Fibroblast of skin of right biceps (primary cell): ENCODE measurements around the gene MBD3L2.

Experiments
- DNase-seq: peaks from one replicate; pipeline ENCODE4 v3.0.0-alpha.2; 2013

Gene MBD3L2

GRCh38 chr19:7063339-7063738, 14.2 kb downstream of the MBD3L2 start:
- DNase-seq, result no peak

GRCh38 chr19:7063764-7064418, 14.8 kb downstream of the MBD3L2 start:
- DNase-seq, result no peak

DNA sequence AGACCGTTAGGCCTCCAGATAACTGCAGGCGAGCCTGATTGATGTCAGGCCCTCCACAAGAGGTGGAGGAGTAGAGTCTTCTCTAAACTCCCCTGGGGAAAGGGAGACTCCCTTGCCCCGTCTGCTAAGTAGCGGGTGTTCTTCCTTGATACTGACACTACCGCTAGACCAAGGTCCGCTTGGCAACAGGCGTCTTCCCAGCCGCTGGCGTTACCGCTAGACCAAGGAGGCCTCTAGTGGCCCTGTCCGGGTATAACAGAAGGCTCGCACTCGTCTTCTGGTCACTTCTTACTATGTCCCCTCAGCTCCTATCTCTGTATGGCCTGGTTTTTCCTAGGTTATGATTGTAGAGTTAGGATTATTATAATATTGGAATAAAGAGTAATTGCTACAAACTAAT, 18.0 kb downstream of the MBD3L2 start:
- peak; percentile 10 for DNase-seq

GRCh38 chr19:7067716-7068115, 18.6 kb downstream of the MBD3L2 start:
- DNase-seq, result peak; percentile 33

DNA sequence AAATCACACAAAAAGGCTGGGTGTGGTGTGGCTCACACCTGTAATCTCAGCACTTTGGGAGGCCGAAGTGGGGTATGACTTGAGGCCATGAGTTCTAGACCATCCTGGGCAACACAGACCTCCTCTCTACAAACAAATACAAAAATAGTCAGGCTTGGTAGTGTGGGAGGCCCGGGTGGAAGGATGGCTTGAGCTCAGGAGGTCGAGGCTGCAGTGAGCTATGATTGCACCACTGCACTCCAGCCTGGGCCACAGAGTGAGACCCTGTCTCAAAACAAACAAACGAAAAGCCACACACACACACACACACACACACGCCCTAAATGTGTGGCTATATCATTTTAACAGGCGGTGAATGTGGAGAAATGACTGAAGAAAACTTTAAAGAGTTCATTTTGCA, 19.5 kb downstream of the MBD3L2 start:
- no peak for DNase-seq

- DNase-seq, result peak; percentile 96
These were observed 20.2 kb downstream of the MBD3L2 start, which contains the start of gene ZNF557 for GRCh38 chr19:7069042-7069903. Gene ZNF557, plus strand, starts transcription at chr19:7069703. Its CDS starts 5,372 bp downstream, at chr19:7075075.

GRCh38 chr19:7069904-7070226, 20.7 kb downstream of the MBD3L2 start:
- DNase-seq, result no peak

- no peak for DNase-seq
These were observed 23.4 kb downstream of the MBD3L2 start for GRCh38 chr19:7072541-7072940.

DNA sequence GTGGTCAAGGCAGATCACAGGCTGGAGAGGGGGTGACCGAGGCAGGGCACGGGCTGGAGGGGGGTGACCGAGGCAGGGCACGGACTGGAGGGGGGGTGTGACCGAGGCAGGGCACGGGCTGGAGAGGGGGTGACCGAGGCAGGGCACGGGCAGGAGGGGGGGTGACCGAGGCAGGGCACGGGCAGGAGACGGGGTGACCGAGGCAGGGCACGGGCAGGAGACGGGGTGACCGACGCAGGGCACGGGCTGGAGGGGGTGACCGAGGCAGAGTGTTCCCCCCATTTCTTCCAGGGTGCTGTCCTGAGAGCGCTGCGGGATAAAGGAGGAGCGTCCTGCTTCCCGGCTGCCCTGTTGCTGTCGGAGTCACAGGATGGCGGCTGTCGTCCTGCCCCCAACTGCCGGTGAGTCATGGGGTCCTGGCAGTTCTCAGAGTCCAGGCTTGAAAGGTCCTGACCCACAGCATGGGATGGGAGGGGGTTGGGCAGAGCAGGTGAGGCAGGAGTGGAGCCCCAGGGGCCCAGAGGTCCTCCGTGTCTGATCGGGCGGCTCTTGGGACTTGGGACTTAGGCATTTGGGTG, 25.7 kb downstream of the MBD3L2 start:
- DNase-seq, result no peak

- DNase-seq, result no peak
These were observed 27.0 kb downstream of the MBD3L2 start for GRCh38 chr19:7076151-7076550.

DNA sequence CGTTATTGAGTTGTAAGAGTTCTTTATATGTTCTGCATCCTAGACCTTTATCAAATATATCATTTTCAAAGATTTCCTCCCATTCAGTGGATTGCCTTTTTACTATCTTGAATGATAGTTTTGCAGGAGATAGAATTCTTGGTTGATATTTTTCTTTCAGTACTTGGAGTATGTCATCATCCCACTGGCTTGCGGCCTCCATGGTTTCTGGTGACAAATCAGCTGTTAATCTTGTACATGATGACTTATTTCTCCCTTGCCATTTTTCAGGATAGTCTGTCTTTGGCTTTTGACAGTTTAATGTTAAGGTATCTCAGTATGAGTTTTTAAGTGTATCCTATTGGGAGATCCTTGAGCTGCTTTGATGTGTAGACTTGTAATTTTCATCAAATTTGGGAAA, 28.9 kb downstream of the MBD3L2 start:
- no peak for DNase-seq

GRCh38 chr19:7083076-7083956, 34.2 kb downstream of the MBD3L2 start:
- peak; percentile 39 for DNase-seq

DNA sequence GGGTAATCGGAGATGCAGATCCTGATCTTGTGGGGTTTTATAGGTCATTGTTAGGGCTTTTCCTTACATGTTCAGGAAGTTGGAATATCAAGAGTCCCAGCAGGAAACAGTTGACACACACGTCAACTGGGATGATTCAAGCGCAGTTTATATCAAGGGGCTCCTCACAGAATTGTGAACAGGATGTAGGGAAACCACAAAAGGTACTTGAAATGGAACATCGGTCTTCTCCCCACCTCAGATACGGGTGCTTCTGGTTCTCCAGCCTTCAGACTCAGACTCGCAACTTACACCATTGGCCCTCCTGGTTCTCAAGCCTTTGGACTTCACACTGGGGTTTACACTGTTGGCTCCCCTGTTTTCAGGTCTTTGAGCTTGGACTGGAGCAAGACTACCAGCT, 39.9 kb downstream of the MBD3L2 start:
- no peak for DNase-seq

DNA sequence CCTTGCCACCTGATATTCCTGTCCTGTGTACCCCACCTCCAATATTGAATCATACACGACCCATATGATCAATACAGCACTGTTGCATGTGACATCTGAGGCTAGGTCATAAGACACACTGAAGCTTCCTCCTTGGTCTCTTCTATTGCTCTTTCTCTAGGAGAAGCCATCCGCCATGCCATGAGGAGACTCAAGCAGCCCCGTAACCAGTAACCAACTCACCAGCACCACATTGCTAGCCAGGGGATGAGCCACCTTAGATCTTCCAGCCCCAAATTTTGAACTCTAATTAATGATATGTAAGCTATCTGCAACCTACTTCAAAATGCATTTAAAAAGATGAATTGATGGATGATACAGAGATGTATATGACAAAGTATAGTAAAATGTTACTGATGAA, 49.0 kb downstream of the MBD3L2 start:
- DNase-seq, result no peak

- peak; percentile 90 for DNase-seq
These were observed 49.8 kb downstream of the MBD3L2 start for GRCh38 chr19:7098701-7099596.

GRCh38 chr19:7099597-7099921, 50.4 kb downstream of the MBD3L2 start:
- no peak for DNase-seq
